ENCODE data around the gene STIM2. TPM values are rescaled to one million over a fixed set of nuclear protein-coding genes. Genes with fewer than 3 reads are reported as not detected.

STIM2 gene
- total and polyA plus RNA-seq, 10 of the 15 experiments (the other 5 are each of a cell fraction or from before 2014, with no cell fraction given), result 4.7 to 41.5 (median 16.9) TPM

DNA sequence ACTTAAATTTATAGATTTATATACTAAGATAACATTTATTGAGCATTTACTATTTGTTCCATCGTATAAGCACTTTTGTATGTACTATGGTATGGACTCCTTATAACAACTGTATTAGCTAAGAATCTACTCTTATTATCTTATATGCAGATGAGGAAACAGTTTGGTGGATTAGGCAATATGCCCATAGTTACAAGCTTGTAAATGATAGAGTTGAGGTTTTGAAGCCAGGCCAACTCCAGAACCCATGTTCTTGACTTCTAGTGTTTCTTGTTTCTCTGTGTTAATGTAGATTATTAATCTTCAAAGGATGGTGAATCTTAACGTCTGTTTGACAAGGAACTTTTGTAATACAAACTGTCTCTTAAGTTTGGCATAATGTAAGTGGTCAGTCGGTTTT lies 71.3 kb downstream of the STIM2 start:
- no TSS peak for BruUV-seq (replicated peaks)
- H2AFZ ChIP-seq (ENCODE audit: control insufficient read depth, low read depth, low read length), result no peak overlapping the region
- DNase-seq (ENCODE audit: low read depth, low spot score) (no peak), FAIRE-seq (no peak), ATAC-seq (no peak)
- RAD21 ChIA-PET (ENCODE audit: unreplicated experiment), result no interaction called here
- no peak overlapping the region for H3K9ac ChIP-seq (ENCODE audit: control insufficient read depth, insufficient read depth, low read length)
- WGBS (ENCODE audit: insufficient coverage, insufficient replicate concordance, low lambda C conversion rate, missing lambda C conversion rate), result 78% methylated on average over 3 of the region's 3 CpGs
- no peak overlapping the region for H3K27ac ChIP-seq (ENCODE audit: control insufficient read depth, insufficient read depth)
- H3K36me3 ChIP-seq (ENCODE audit: control insufficient read depth in 2 of 2, insufficient read depth in 2 of 2, low read length in 1 of 2), result no peaks in the 10 kb centered on the region
- SMC1A ChIA-PET (ENCODE audit: uncharacterized antibody, unreplicated experiment), result interaction anchor here (0.7 kb wide), 1 partner anchor 16 kb away, joined by 4 read pairs; no protein-coding TSS in a partner anchor
- in situ Hi-C loops (cut with MboI), result no loop called here
- peaks cover 4% of the 10 kb centered on the region; the same call in 1 of the 2 replicates for H3K4me1 ChIP-seq (ENCODE audit: control insufficient read depth, insufficient read depth, low read length)
- POLR2A ChIA-PET, result interaction anchor here (1.0 to 1.9 kb wide), 3 partner anchors 10 to 24 kb away, joined by 3 to 4 read pairs (median 4); no protein-coding TSS in a partner anchor
- no peaks in the 10 kb centered on the region for H3K9me3 ChIP-seq (replicated peaks; ENCODE audit: control insufficient read depth, insufficient read depth, low read length)
- CTCF ChIA-PET, result interaction anchor here (1.4 kb wide), 1 partner anchor 46 kb away, joined by 3 read pairs; no protein-coding TSS in a partner anchor
- H4K20me1 ChIP-seq (ENCODE audit: control insufficient read depth, insufficient read depth), result no peaks in the 10 kb centered on the region
- H3K4me3 ChIP-seq, result no peak overlapping the region
- no peaks in the 10 kb centered on the region for H3K79me2 ChIP-seq (ENCODE audit: control insufficient read depth, insufficient read depth, low read length)
- no peaks in the 10 kb centered on the region for H3K27me3 ChIP-seq (replicated peaks in 1 of 2; ENCODE audit: control insufficient read depth in 2 of 2, insufficient read depth in 2 of 2, low read length in 1 of 2)
- intact Hi-C loops (cut with micrococcal nuclease; ENCODE audit: unreplicated experiment), result no loop called here
- H3K4me2 ChIP-seq (ENCODE audit: control insufficient read depth, insufficient read depth), result no peak overlapping the region
- TF ChIP-seq NR2F1 (conservative IDR thresholded peaks at IDR 0.05), result no peak
- TF ChIP-seq, protein P1, sequence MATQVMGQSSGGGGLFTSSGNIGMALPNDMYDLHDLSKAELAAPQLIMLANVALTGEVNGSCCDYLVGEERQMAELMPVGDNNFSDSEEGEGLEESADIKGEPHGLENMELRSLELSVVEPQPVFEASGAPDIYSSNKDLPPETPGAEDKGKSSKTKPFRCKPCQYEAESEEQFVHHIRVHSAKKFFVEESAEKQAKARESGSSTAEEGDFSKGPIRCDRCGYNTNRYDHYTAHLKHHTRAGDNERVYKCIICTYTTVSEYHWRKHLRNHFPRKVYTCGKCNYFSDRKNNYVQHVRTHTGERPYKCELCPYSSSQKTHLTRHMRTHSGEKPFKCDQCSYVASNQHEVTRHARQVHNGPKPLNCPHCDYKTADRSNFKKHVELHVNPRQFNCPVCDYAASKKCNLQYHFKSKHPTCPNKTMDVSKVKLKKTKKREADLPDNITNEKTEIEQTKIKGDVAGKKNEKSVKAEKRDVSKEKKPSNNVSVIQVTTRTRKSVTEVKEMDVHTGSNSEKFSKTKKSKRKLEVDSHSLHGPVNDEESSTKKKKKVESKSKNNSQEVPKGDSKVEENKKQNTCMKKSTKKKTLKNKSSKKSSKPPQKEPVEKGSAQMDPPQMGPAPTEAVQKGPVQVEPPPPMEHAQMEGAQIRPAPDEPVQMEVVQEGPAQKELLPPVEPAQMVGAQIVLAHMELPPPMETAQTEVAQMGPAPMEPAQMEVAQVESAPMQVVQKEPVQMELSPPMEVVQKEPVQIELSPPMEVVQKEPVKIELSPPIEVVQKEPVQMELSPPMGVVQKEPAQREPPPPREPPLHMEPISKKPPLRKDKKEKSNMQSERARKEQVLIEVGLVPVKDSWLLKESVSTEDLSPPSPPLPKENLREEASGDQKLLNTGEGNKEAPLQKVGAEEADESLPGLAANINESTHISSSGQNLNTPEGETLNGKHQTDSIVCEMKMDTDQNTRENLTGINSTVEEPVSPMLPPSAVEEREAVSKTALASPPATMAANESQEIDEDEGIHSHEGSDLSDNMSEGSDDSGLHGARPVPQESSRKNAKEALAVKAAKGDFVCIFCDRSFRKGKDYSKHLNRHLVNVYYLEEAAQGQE (IDR thresholded peaks at IDR 0.05; ENCODE audit: low read depth, low read length), result no peak
- TF ChIP-seq RAD51 (IDR thresholded peaks at IDR 0.05), result no peak
- TF ChIP-seq ZNF24 (IDR thresholded peaks at IDR 0.05), result no peak
- TF ChIP-seq, protein P2, sequence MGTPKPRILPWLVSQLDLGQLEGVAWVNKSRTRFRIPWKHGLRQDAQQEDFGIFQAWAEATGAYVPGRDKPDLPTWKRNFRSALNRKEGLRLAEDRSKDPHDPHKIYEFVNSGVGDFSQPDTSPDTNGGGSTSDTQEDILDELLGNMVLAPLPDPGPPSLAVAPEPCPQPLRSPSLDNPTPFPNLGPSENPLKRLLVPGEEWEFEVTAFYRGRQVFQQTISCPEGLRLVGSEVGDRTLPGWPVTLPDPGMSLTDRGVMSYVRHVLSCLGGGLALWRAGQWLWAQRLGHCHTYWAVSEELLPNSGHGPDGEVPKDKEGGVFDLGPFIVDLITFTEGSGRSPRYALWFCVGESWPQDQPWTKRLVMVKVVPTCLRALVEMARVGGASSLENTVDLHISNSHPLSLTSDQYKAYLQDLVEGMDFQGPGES (IDR thresholded peaks at IDR 0.05), result no peak
- no peak for TF ChIP-seq SIN3A (IDR thresholded peaks at IDR 0.05; ENCODE audit: low read depth, low read length)
- TF ChIP-seq, protein P3, sequence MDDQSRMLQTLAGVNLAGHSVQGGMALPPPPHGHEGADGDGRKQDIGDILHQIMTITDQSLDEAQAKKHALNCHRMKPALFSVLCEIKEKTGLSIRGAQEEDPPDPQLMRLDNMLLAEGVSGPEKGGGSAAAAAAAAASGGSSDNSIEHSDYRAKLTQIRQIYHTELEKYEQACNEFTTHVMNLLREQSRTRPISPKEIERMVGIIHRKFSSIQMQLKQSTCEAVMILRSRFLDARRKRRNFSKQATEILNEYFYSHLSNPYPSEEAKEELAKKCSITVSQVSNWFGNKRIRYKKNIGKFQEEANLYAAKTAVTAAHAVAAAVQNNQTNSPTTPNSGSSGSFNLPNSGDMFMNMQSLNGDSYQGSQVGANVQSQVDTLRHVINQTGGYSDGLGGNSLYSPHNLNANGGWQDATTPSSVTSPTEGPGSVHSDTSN (IDR thresholded peaks at IDR 0.05; ENCODE audit: insufficient replicate concordance, low read depth, low read length), result no peak
- no peak for TF ChIP-seq CBFB (IDR thresholded peaks at IDR 0.05; ENCODE audit: low read depth)
- TF ChIP-seq, protein P4, sequence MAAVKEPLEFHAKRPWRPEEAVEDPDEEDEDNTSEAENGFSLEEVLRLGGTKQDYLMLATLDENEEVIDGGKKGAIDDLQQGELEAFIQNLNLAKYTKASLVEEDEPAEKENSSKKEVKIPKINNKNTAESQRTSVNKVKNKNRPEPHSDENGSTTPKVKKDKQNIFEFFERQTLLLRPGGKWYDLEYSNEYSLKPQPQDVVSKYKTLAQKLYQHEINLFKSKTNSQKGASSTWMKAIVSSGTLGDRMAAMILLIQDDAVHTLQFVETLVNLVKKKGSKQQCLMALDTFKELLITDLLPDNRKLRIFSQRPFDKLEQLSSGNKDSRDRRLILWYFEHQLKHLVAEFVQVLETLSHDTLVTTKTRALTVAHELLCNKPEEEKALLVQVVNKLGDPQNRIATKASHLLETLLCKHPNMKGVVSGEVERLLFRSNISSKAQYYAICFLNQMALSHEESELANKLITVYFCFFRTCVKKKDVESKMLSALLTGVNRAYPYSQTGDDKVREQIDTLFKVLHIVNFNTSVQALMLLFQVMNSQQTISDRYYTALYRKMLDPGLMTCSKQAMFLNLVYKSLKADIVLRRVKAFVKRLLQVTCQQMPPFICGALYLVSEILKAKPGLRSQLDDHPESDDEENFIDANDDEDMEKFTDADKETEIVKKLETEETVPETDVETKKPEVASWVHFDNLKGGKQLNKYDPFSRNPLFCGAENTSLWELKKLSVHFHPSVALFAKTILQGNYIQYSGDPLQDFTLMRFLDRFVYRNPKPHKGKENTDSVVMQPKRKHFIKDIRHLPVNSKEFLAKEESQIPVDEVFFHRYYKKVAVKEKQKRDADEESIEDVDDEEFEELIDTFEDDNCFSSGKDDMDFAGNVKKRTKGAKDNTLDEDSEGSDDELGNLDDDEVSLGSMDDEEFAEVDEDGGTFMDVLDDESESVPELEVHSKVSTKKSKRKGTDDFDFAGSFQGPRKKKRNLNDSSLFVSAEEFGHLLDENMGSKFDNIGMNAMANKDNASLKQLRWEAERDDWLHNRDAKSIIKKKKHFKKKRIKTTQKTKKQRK (IDR thresholded peaks at IDR 0.05; ENCODE audit: low read depth, low read length), result no peak
- TF ChIP-seq BRCA1 (IDR thresholded peaks at IDR 0.05; ENCODE audit: low read depth, low read length), result no peak
- TF ChIP-seq CHD1 (IDR thresholded peaks at IDR 0.05; ENCODE audit: low read depth, low read length), result no peak
- TF ChIP-seq KLF5 (IDR thresholded peaks at IDR 0.05; ENCODE audit: partially characterized antibody), result no peak

Measured in GM12878 (cell line).